GM06990 (cell line): ENCODE results near the gene GRM4.

Source experiments
- DNase-seq: peaks from one replicate; pipeline ENCODE4 v3.0.0-alpha.2; 2011; ENCODE audit not compliant: insufficient read length; ENCODE audit errors: extremely low read depth
- H3K27me3 ChIP-seq: replicated peaks from 2 replicates; pipeline ENCODE4 v1.6.0; 2011; ENCODE audit warnings: low read length; ENCODE audit not compliant: control insufficient read depth, insufficient read depth
- H3K36me3 ChIP-seq: 2 replicates; pipeline ENCODE4 v1.5.1; 2011; ENCODE audit warnings: low read length; ENCODE audit not compliant: control insufficient read depth, insufficient read depth
- H3K4me3 ChIP-seq: replicated peaks from 2 replicates; pipeline ENCODE4 v1.5.1; 2011; ENCODE audit warnings: low read depth, mild to moderate bottlenecking, control low read depth, low read length
- TF ChIP-seq, protein P1 (sequence below): IDR thresholded peaks from 2 replicates; pipeline ENCODE4 v1.5.1; 2011; ENCODE audit warnings: low read length, control low read depth, mild to moderate bottlenecking, inconsistent platforms; ENCODE audit not compliant: insufficient read depth, poor library complexity, severe bottlenecking

The GRM4 gene

DNA sequence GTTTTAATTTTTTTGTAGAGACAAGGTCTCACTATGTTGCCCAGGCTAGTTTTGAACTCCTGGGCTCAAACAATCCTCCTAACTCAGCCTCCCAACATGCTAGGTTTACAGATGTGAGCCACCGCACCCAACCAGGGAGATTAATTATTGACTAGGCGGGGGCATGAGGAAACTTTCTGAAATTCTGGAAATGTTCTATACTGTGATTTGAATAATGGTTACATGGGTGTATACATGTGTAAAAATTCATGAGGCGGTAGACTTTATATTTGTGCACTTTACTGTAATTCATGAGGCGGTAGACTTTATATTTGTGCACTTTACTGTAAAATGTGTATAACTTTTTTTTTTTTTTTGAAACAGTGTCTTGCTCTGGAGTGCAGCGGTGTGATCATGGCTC lies 147.2 kb downstream of the GRM4 start:
- TF ChIP-seq, protein P1, sequence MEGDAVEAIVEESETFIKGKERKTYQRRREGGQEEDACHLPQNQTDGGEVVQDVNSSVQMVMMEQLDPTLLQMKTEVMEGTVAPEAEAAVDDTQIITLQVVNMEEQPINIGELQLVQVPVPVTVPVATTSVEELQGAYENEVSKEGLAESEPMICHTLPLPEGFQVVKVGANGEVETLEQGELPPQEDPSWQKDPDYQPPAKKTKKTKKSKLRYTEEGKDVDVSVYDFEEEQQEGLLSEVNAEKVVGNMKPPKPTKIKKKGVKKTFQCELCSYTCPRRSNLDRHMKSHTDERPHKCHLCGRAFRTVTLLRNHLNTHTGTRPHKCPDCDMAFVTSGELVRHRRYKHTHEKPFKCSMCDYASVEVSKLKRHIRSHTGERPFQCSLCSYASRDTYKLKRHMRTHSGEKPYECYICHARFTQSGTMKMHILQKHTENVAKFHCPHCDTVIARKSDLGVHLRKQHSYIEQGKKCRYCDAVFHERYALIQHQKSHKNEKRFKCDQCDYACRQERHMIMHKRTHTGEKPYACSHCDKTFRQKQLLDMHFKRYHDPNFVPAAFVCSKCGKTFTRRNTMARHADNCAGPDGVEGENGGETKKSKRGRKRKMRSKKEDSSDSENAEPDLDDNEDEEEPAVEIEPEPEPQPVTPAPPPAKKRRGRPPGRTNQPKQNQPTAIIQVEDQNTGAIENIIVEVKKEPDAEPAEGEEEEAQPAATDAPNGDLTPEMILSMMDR: no peak
- no peak for DNase-seq
- no peaks in the 10 kb centered on the region; the same call in 1 of the 2 replicates for H3K27me3 ChIP-seq
- H3K36me3 ChIP-seq: no peaks in the 10 kb centered on the region
- H3K4me3 ChIP-seq: no peak overlapping the region

DNA sequence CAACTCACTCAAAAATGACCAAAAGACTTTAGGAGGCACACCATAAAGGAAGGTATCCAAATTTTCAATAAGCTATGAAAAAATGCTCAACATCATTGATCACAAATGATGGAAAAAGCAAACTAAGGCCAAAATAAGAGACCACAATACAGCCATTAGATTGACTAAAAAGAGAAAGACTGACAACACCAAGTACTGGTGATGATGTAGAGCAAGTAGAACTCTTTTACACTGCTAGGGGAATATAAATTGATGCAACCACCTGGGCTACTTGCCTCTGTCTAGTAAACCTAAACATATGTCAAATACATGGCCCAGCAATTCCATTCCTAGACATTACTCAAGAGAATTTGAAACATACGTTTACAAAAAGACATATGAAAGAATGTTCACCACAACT lies 148.6 kb downstream of the GRM4 start:
- no peak for DNase-seq
- no peaks in the 10 kb centered on the region; the same call in 1 of the 2 replicates for H3K27me3 ChIP-seq
- TF ChIP-seq, protein P1: no peak

DNA sequence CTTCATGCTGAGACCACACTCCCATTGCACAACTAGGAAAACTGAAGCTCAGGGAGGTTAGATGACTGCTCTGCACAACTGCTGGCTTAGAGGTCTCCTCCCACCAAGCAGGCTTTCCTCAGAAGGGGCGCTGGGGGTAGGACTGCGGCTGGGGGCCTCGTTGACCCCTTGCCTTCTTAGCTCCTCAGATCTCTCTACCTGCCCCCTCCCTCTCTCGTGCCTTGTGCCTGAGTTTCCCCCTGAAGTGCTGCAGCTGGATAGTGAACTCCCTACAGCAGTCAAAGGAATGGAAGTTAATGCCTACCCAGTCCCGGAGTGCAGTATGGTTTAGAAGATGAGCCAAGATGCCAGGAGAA lies 149.8 kb downstream of the GRM4 start:
- DNase-seq: no peak
- Histone ChIP-seq H3K27me3 (no peaks in the 10 kb centered on the region; the same call in 1 of the 2 replicates), H3K36me3 (no peaks in the 10 kb centered on the region), H3K4me3 (no peak overlapping the region)
- TF ChIP-seq, protein P1: no peak

More for the DNA sequence above, 148.6 kb downstream of the GRM4 start:
- no peaks in the 10 kb centered on the region for H3K36me3 ChIP-seq
- H3K4me3 ChIP-seq: no peak overlapping the region

DNA sequence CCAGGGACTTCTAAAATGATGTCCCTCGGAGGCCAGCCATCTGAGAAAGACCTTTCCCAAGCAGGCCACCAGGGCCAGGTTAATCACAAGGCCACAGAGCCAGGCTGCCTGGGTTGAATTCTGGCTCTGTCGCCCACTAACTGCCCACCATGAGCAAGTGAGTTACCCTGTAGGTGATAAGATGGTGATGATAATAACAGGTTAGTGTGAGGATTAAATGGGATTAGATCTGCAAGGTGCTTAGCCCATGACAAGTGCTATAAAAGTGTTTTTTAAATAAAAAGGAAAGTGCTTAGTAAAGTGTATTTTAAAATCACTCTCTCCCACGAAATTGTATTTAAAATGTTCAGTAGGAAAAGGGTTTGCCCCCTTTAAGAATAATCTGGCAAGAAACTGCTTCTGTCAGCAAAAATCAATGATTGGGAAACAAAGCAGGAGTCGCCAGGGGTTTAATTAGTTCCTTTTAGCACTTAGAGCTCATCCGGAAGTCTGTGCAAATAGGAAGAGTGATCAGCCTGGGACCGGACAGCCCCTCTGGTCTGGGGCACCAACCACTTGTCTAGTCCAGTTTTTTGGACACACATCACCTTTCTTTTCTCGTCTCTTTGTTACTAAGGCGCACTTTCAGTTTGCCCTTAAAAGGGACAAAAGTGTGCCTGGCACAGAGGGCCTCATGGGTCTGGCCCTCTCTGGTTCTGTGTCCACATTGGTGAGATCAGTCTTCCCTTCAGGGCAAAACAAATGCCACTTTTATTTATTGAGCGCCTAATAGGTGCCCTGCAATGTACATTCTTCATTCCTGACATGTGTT lies 150.4 kb downstream of the GRM4 start:
- no peak for DNase-seq
- Histone ChIP-seq H3K36me3 (no peaks in the 10 kb centered on the region), H3K4me3 (no peak overlapping the region), H3K27me3 (no peaks in the 10 kb centered on the region; the same call in 1 of the 2 replicates)
- TF ChIP-seq, protein P1: no peak

DNA sequence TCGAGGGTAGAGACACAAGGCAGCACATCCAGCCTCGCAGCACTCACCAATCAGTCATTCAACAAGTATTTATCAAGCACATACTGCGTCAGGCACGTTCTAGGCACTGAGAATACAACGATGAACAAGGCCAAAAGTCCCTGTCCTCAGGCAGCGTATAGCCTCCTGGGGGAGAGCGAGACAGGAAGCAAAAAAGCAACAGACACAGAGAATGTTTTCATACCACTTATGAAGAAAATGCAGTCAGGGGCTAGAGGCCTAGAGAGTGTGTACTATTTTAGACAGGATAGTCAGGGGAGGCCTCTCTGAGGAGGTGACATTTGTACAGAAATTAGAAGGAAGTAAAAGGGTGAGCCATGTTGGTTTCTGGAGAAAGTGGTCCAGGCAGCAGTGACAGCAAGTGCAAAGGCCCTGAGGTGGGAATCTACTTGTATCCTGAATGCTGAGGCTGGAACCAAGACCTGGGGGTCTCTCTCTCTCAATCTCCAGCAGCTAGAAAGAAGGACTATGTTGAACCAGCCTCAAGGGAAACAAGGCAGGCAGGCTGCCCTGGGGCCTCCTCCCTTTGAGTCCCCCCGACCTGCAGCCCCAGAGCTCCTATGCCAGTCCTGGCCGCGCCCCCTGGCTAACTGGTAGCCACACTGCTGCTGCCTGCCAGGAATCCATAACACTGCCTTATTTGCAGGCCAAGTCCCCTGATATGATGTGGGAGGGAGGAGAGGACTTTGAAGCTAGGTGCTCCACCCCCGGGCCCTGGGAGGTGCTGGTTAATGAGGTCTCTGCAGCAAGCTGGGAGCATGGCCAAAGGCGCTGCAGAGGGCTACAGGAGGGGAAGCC lies 151.2 kb downstream of the GRM4 start:
- TF ChIP-seq, protein P1: no peak
- no peak for DNase-seq
- Histone ChIP-seq H3K27me3 (no peaks in the 10 kb centered on the region; the same call in 1 of the 2 replicates), H3K4me3 (no peak overlapping the region), H3K36me3 (no peaks in the 10 kb centered on the region)
